MCF 10A (cell line): Measurements from ENCODE around the gene KIF19. TPM values are rescaled to one million over a fixed set of nuclear protein-coding genes. Genes with fewer than 3 reads are reported as not detected.
"Not testable (repeated sequence)": the region's sequence is repeated elsewhere in the genome, so short reads cannot be mapped to it uniquely, and the experiment has no call there.

Source experiments
- BruUV-seq: library from RNA; stranded (reverse); fragments of 400-500 nt; replicated peaks from 2 replicates; lab custom pipeline; 2021; lab: Mats Ljungman, UMichigan
- CTCF ChIA-PET: fragments of 300-600 bp; sonication (Branson Sonifier 250); formaldehyde crosslinking; extraction: SDS; loops from one replicate; lab custom pipeline; 2021; ENCODE audit warnings: antibody characterized with exemption, inconsistent platforms; lab: Yijun Ruan, JAX
- POLR2A ChIA-PET: fragments of 300-600, 350-650 bp; sonication (Branson Sonifier 250); formaldehyde crosslinking; extraction: SDS; loops from one replicate; lab custom pipeline; 2020; ENCODE audit warnings: antibody characterized with exemption, inconsistent platforms; lab: Yijun Ruan, JAX
- DNase-seq: peaks from one replicate; pipeline ENCODE4 v3.0.0-alpha.2; 2018; ENCODE audit not compliant: unreplicated experiment
- H3K27ac Mint-ChIP-seq: one replicate; pipeline ENCODE4 v1.8.0; 2022; ENCODE audit warnings: mild to moderate bottlenecking, low read depth, mixed read lengths; ENCODE audit not compliant: unreplicated experiment
- H3K27me3 Mint-ChIP-seq: one replicate; pipeline ENCODE4 v1.8.0; 2022; ENCODE audit warnings: mixed read lengths; ENCODE audit not compliant: insufficient read depth, unreplicated experiment
- H3K36me3 Mint-ChIP-seq: one replicate; pipeline ENCODE4 v1.8.0; 2022; ENCODE audit warnings: mild to moderate bottlenecking, moderate library complexity, mixed read lengths; ENCODE audit not compliant: insufficient read depth, unreplicated experiment
- H3K4me1 Mint-ChIP-seq: one replicate; pipeline ENCODE4 v1.8.0; 2022; ENCODE audit warnings: mixed read lengths; ENCODE audit not compliant: insufficient read depth, unreplicated experiment
- H3K4me3 Mint-ChIP-seq: one replicate; pipeline ENCODE4 v1.8.0; 2022; ENCODE audit warnings: mild to moderate bottlenecking, moderate library complexity, mixed read lengths; ENCODE audit not compliant: unreplicated experiment
- H3K9me3 Mint-ChIP-seq: one replicate; pipeline ENCODE4 v1.8.0; 2022; ENCODE audit warnings: mixed read lengths; ENCODE audit not compliant: unreplicated experiment
- CTCF ChIP-seq: fragments of 200-600 bp; IDR thresholded peaks from one replicate; pipeline ENCODE4 v1.8.0; 2022; ENCODE audit warnings: antibody characterized with exemption, mild to moderate bottlenecking; ENCODE audit not compliant: unreplicated experiment
- intact Hi-C: fragments of 100-400 bp; cut with micrococcal nuclease; formaldehyde crosslinking; loops from 2 replicates; pipeline ENCODE4 v1.14.1; 2022
- total RNA-seq: library from RNA; stranded (reverse); gene quantifications from 2 replicates; pipeline ENCODE4 v1.2.3, GENCODE V29; 2022

Gene KIF19
- total RNA-seq, 1 experiment from 2014 or later = not detected

DNA sequence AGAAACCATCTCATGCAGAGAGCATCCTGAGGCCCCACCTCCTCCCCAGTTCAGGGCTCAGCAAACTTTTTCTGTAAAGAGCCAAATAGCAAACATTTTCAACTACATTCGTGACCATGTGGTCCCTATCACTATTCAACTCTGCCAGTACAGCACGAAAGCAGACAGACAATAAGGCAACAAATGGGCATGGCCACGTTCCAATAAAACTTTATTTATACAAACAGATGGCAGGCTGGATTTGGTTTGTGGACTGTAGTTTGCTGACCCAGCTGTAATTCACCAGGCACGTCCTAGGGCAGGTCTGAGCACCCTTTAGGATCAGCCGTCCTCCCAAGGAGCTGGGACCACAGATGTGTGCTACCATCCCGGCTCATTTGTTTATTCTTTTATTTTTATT, 78.8 kb downstream of the KIF19 start:
- CTCF ChIA-PET = interaction anchor here (0.9 to 1.3 kb wide), 4 partner anchors 17 to 197 kb away, joined by 3 to 4 read pairs (median 3); no protein-coding TSS in a partner anchor
- no peaks in the 10 kb centered on the region for H3K36me3 Mint-ChIP-seq
- no peaks in the 10 kb centered on the region for H3K27me3 Mint-ChIP-seq
- no peak for TF ChIP-seq CTCF
- BruUV-seq = no TSS peak
- intact Hi-C loops = no loop called here
- H3K4me3 Mint-ChIP-seq = no peak overlapping the region
- POLR2A ChIA-PET = interaction anchor here (0.6 to 0.7 kb wide), 2 partner anchors 12 to 751 kb away, joined by 3 read pairs; no protein-coding TSS in a partner anchor
- no peak for DNase-seq
- no peak overlapping the region for H3K27ac Mint-ChIP-seq
- H3K4me1 Mint-ChIP-seq = no peaks in the 10 kb centered on the region
- no peaks in the 10 kb centered on the region for H3K9me3 Mint-ChIP-seq

DNA sequence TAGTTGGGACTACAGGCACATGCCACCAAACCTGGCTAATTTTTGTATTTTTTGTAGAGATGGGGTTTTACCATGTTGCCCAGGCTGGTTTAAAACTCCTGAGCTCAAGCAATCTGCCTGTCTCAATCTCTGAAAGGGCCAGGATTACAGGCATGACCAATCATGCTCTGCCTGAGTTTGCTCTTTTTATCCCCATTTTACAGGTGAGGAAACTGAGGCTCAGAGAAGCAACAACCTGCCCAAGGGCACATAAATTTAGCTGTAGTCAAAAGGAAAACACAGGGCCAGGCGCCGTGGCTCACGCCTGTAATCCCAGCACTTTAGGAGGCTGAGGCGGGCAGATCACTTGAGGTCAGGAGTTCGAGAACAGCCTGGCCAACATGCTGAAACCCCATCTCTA, 79.3 kb downstream of the KIF19 start:
- ChIA-PET POLR2A (interaction anchor here (0.6 to 0.7 kb wide), 3 partner anchors 12 to 750 kb away, joined by 3 read pairs; no protein-coding TSS in a partner anchor), CTCF (interaction anchor here (1.0 to 1.3 kb wide), 3 partner anchors 17 to 196 kb away, joined by 3 to 4 read pairs (median 3); no protein-coding TSS in a partner anchor)
- H3K9me3 Mint-ChIP-seq, intact Hi-C loops, H3K4me1 Mint-ChIP-seq, H3K36me3 Mint-ChIP-seq, DNase-seq, H3K27me3 Mint-ChIP-seq, H3K27ac Mint-ChIP-seq, H3K4me3 Mint-ChIP-seq, BruUV-seq: not testable (repeated sequence)

Other genes starting within 250 kb of the KIF19 start
- 1,197 and 1,378 TPM in 2 replicates for gene RPL38, start 122.5 kb upstream of the KIF19 start, total RNA-seq
- 0.12 and 0.66 TPM in 2 replicates for gene TTYH2, start 112.7 kb upstream of the KIF19 start, total RNA-seq
- gene DNAI2, start 52.0 kb upstream of the KIF19 start, total RNA-seq = not detected in 2 replicates
- not detected in 2 replicates for gene BTBD17, start 35.6 kb downstream of the KIF19 start, total RNA-seq
- gene GPR142, start 41.3 kb downstream of the KIF19 start, total RNA-seq = not detected in 2 replicates
- gene GPRC5C, start 105.9 kb downstream of the KIF19 start, total RNA-seq = 17.7 and 20.6 TPM in 2 replicates
- not detected in 2 replicates for gene CD300A, start 140.4 kb downstream of the KIF19 start, total RNA-seq
- gene CD300LB, start 205.2 kb downstream of the KIF19 start, total RNA-seq = not detected in 2 replicates
- not detected in 2 replicates for gene CD300C, start 219.9 kb downstream of the KIF19 start, total RNA-seq
- gene CD300H, start 241.3 kb downstream of the KIF19 start, total RNA-seq = not detected in 2 replicates